Measurements from ENCODE around the gene GPR65. TPM values are rescaled to one million over a fixed set of nuclear protein-coding genes. Genes with fewer than 3 reads are reported as not detected.

GPR65 gene
- total RNA-seq, 2 experiments from 2014 or later, result 17.9 to 21.0 TPM

- H3K27ac Mint-ChIP-seq, result peak within 1 kb of the TSS; percentile 98
- peaks cover 3% of the 10 kb centered on the region for H3K9me3 Mint-ChIP-seq
- ChIA-PET POLR2A (interaction anchor here (0.7 to 1.7 kb wide), 2 partner anchors 13 to 41 kb away, joined by 3 to 9 read pairs; partner anchors contain the start of gene GPR65), CTCF (interaction anchor here (1.0 to 2.0 kb wide), 5 partner anchors 10 to 25 kb away, joined by 4 to 8 read pairs (median 6); partner anchors contain the start of gene GPR65)
- H3K36me3 Mint-ChIP-seq (ENCODE audit: low read depth), result peaks cover 11% of the 10 kb centered on the region
- H3K27me3 Mint-ChIP-seq, result no peaks in the 10 kb centered on the region
- peak within 1 kb of the TSS; percentile 95 for H3K4me3 Mint-ChIP-seq
- DNase-seq, result peak; percentile 96
- peaks cover 68% of the 10 kb centered on the region for H3K4me1 Mint-ChIP-seq
Measured at GRCh38 chr14:87992718-87993628, 12.0 kb upstream of the GPR65 start, which contains the start of gene GALC. Gene GALC (minus strand): TSS chr14:87993182. CDS start chr14:87993164, 18 bp downstream.

- ChIA-PET CTCF (interaction anchor here (0.7 to 2.1 kb wide), 5 partner anchors 11 to 39 kb away, joined by 3 to 15 read pairs (median 3); partner anchors contain the start of gene GPR65), POLR2A (no interaction called here)
- H3K36me3 Mint-ChIP-seq (ENCODE audit: low read depth), result peaks cover 6% of the 10 kb centered on the region
- no peak overlapping the region for H3K4me3 Mint-ChIP-seq
- no peaks in the 10 kb centered on the region for H3K27me3 Mint-ChIP-seq
- peak overlapping the region; percentile 98 for H3K27ac Mint-ChIP-seq
- peaks cover 70% of the 10 kb centered on the region for H3K4me1 Mint-ChIP-seq
- H3K9me3 Mint-ChIP-seq, result peaks cover 3% of the 10 kb centered on the region
- no peak for DNase-seq
Measured at GRCh38 chr14:87994974-87995373, 10.0 kb upstream of the GPR65 start.

GRCh38 chr14:87995500-87996290, 9.2 kb upstream of the GPR65 start:
- Mint-ChIP-seq H3K27me3 (no peaks in the 10 kb centered on the region), H3K4me1 (peaks cover 67% of the 10 kb centered on the region), H3K9me3 (peaks cover 3% of the 10 kb centered on the region), H3K36me3 (ENCODE audit: low read depth) (peaks cover 6% of the 10 kb centered on the region), H3K27ac (peak overlapping the region; percentile 66), H3K4me3 (no peak overlapping the region)
- POLR2A ChIA-PET, result no interaction called here
- DNase-seq, result no peak
- CTCF ChIA-PET, result interaction anchor here (0.7 to 2.1 kb wide), 4 partner anchors 10 to 40 kb away, joined by 3 to 15 read pairs (median 4); partner anchors contain the start of gene GPR65

- Mint-ChIP-seq H3K9me3 (peaks cover 3% of the 10 kb centered on the region), H3K4me1 (peaks cover 65% of the 10 kb centered on the region), H3K27ac (no peak overlapping the region), H3K36me3 (ENCODE audit: low read depth) (peaks cover 11% of the 10 kb centered on the region), H3K4me3 (no peak overlapping the region), H3K27me3 (no peaks in the 10 kb centered on the region)
- ChIA-PET POLR2A (no interaction called here), CTCF (interaction anchor here (2.1 kb wide), 1 partner anchor 9 kb away, joined by 15 read pairs; the partner anchor contains the start of gene GPR65)
- no peak for DNase-seq
Measured at GRCh38 chr14:87996291-87996592, 8.7 kb upstream of the GPR65 start.

- Mint-ChIP-seq H3K36me3 (ENCODE audit: low read depth) (peaks cover 15% of the 10 kb centered on the region), H3K9me3 (peaks cover 5% of the 10 kb centered on the region), H3K27me3 (no peaks in the 10 kb centered on the region), H3K4me1 (peaks cover 67% of the 10 kb centered on the region), H3K27ac (no peak overlapping the region), H3K4me3 (no peak overlapping the region)
- ChIA-PET CTCF (no interaction called here), POLR2A (no interaction called here)
- DNase-seq, result no peak
Measured at GRCh38 chr14:87998482-87998881, 6.5 kb upstream of the GPR65 start.

- Mint-ChIP-seq H3K27ac (no peak overlapping the region), H3K9me3 (peaks cover 5% of the 10 kb centered on the region), H3K4me3 (no peak overlapping the region), H3K4me1 (peaks cover 64% of the 10 kb centered on the region), H3K36me3 (ENCODE audit: low read depth) (peaks cover 15% of the 10 kb centered on the region), H3K27me3 (no peaks in the 10 kb centered on the region)
- DNase-seq, result no peak
- ChIA-PET POLR2A (no interaction called here), CTCF (no interaction called here)
Measured at GRCh38 chr14:87999277-87999676, 5.7 kb upstream of the GPR65 start.

- Mint-ChIP-seq H3K27me3 (no peaks in the 10 kb centered on the region), H3K9me3 (peaks cover 2% of the 10 kb centered on the region), H3K36me3 (ENCODE audit: low read depth) (peaks cover 26% of the 10 kb centered on the region), H3K27ac (peak overlapping the region; percentile 67), H3K4me1 (peaks cover 53% of the 10 kb centered on the region), H3K4me3 (no peak overlapping the region)
- DNase-seq, result no peak
- ChIA-PET CTCF (no interaction called here), POLR2A (no interaction called here)
Measured at GRCh38 chr14:88002421-88003075, 2.4 kb upstream of the GPR65 start.

GRCh38 chr14:88003425-88003824, 1.5 kb upstream of the GPR65 start:
- Mint-ChIP-seq H3K36me3 (ENCODE audit: low read depth) (peaks cover 34% of the 10 kb centered on the region), H3K4me1 (peaks cover 59% of the 10 kb centered on the region), H3K4me3 (no peak overlapping the region), H3K27me3 (no peaks in the 10 kb centered on the region), H3K9me3 (peaks cover 2% of the 10 kb centered on the region), H3K27ac (no peak overlapping the region)
- ChIA-PET POLR2A (no interaction called here), CTCF (no interaction called here)
- no peak for DNase-seq

GRCh38 chr14:88004506-88005036, 364 bp upstream of the GPR65 start:
- H3K4me3 Mint-ChIP-seq, result peak overlapping the region; percentile 90
- peaks cover 60% of the 10 kb centered on the region for H3K4me1 Mint-ChIP-seq
- peak overlapping the region; percentile 97 for H3K27ac Mint-ChIP-seq
- no peak for DNase-seq
- ChIA-PET CTCF (interaction anchor here (1.0 to 2.4 kb wide), 2 partner anchors 10 to 11 kb away, joined by 6 to 15 read pairs; partner anchors contain the start of gene GALC), POLR2A (interaction anchor here (2.4 kb wide), 1 partner anchor 11 kb away, joined by 9 read pairs; the partner anchor contains the start of gene GALC)
- peaks cover 45% of the 10 kb centered on the region for H3K36me3 Mint-ChIP-seq (ENCODE audit: low read depth)
- H3K9me3 Mint-ChIP-seq, result peaks cover 2% of the 10 kb centered on the region
- no peaks in the 10 kb centered on the region for H3K27me3 Mint-ChIP-seq

- Mint-ChIP-seq H3K36me3 (ENCODE audit: low read depth) (peaks cover 52% of the 10 kb centered on the region), H3K4me3 (peak overlapping the region; percentile 90), H3K9me3 (peaks cover 4% of the 10 kb centered on the region), H3K4me1 (peaks cover 70% of the 10 kb centered on the region), H3K27me3 (no peaks in the 10 kb centered on the region), H3K27ac (peak overlapping the region; percentile 97)
- CTCF ChIA-PET, result interaction anchor here (0.6 to 2.4 kb wide), 6 partner anchors 8 to 21 kb away, joined by 3 to 15 read pairs (median 3); partner anchors contain the start of gene GALC
- POLR2A ChIA-PET, result interaction anchor here (1.0 to 2.4 kb wide), 2 partner anchors 13 to 54 kb away, joined by 5 to 9 read pairs; partner anchors contain the start of gene GALC
- DNase-seq, result peak; percentile 83
Measured at GRCh38 chr14:88005978-88006851, 1.3 kb downstream of the GPR65 start.

GRCh38 chr14:88007608-88008007, 2.7 kb downstream of the GPR65 start:
- peak overlapping the region; percentile 84 for H3K27ac Mint-ChIP-seq
- POLR2A ChIA-PET, result no interaction called here
- CTCF ChIA-PET, result interaction anchor here (1.4 kb wide), 1 partner anchor 10 kb away, joined by 3 read pairs; no protein-coding TSS in a partner anchor
- H3K9me3 Mint-ChIP-seq, result peaks cover 2% of the 10 kb centered on the region
- H3K36me3 Mint-ChIP-seq (ENCODE audit: low read depth), result peaks cover 59% of the 10 kb centered on the region
- H3K4me1 Mint-ChIP-seq, result peaks cover 73% of the 10 kb centered on the region
- H3K27me3 Mint-ChIP-seq, result no peaks in the 10 kb centered on the region
- H3K4me3 Mint-ChIP-seq, result peak overlapping the region; percentile 69
- DNase-seq, result no peak
